DLD1 (cell line): ENCODE data around the gene ATP2B1.
"Not testable (repeated sequence)": the region's sequence is repeated elsewhere in the genome, so short reads cannot be mapped to it uniquely, and the experiment has no call there.

Source experiments
- in situ Hi-C: cut with HindIII; loops from 2 replicates; pipeline ENCODE4 v1.10.0; 2017; ENCODE audit warnings: low sequenced_read_pairs

The ATP2B1 gene

GRCh38 chr12:89717759-89718523 lies 9.3 kb upstream of the ATP2B1 start:
- in situ Hi-C loops: no loop called here

- in situ Hi-C loops: no loop called here
Observed at GRCh38 chr12:89712706-89713105, 4.1 kb upstream of the ATP2B1 start.

- in situ Hi-C loops: no loop called here
Observed at GRCh38 chr12:89710873-89711750, 2.5 kb upstream of the ATP2B1 start.

GRCh38 chr12:89709995-89710872 lies 1.6 kb upstream of the ATP2B1 start:
- in situ Hi-C loops: no loop called here

- in situ Hi-C loops: no loop called here
Observed at GRCh38 chr12:89709157-89709994, 738 bp upstream of the ATP2B1 start.

- in situ Hi-C loops: no loop called here
Observed at GRCh38 chr12:89707703-89708564, 704 bp downstream of the ATP2B1 start.

- in situ Hi-C loops: no loop called here
Observed at GRCh38 chr12:89706986-89707702, 1.5 kb downstream of the ATP2B1 start.

- in situ Hi-C loops: no loop called here
Observed at GRCh38 chr12:89706551-89706950, 2.1 kb downstream of the ATP2B1 start.

GRCh38 chr12:89704457-89704856 lies 4.2 kb downstream of the ATP2B1 start:
- in situ Hi-C loops: no loop called here

GRCh38 chr12:89703768-89704167 lies 4.9 kb downstream of the ATP2B1 start:
- in situ Hi-C loops: no loop called here

- in situ Hi-C loops: no loop called here
Observed at GRCh38 chr12:89702503-89702902, 6.1 kb downstream of the ATP2B1 start.

- in situ Hi-C loops: no loop called here
Observed at GRCh38 chr12:89701606-89702206, 6.9 kb downstream of the ATP2B1 start.

- in situ Hi-C loops: no loop called here
Observed at GRCh38 chr12:89700191-89700810, 8.3 kb downstream of the ATP2B1 start.

- in situ Hi-C loops: no loop called here
Observed at GRCh38 chr12:89698607-89699006, 10.0 kb downstream of the ATP2B1 start.

- in situ Hi-C loops: not testable (repeated sequence)
Observed at GRCh38 chr12:89697728-89698127, 10.9 kb downstream of the ATP2B1 start.

- in situ Hi-C loops: no loop called here
Observed at GRCh38 chr12:89697296-89697695, 11.3 kb downstream of the ATP2B1 start.

- in situ Hi-C loops: no loop called here
Observed at GRCh38 chr12:89695830-89696229, 12.8 kb downstream of the ATP2B1 start.

GRCh38 chr12:89695100-89695499 lies 13.5 kb downstream of the ATP2B1 start:
- in situ Hi-C loops: no loop called here
